ENCODE results near the gene PARK7.
"Not testable (repeated sequence)": the region's sequence is repeated elsewhere in the genome, so short reads cannot be mapped to it uniquely, and the experiment has no call there.

The PARK7 gene

DNA sequence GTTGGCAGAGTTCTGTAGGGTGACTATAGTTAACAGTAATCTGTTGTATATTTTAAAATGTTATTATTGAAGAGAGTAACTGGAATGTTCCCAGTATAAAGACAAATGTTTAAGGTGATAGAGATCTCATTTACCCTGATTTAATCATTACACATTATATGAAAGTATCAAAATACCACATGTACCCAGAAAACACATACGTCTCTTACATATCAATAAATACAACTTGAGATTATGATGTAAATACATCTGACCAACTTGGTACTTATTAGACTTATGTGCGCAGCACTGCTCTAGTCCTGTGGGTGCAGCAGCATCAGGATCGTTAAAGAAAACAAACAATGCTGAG is 670 bp upstream of the PARK7 start:
- H3K27me3 Mint-ChIP-seq: no peaks in the 10 kb centered on the region
- H3K4me3 Mint-ChIP-seq: peak overlapping the region; percentile 97
- H3K9me3 Mint-ChIP-seq: no peaks in the 10 kb centered on the region
- DNase-seq (ENCODE audit: low spot score in 2 of 2) (no peak), ATAC-seq (ENCODE audit: low read depth) (peak; percentile 18)
- H3K36me3 Mint-ChIP-seq: peaks cover 11% of the 10 kb centered on the region
- peak overlapping the region; percentile 94 for H3K27ac Mint-ChIP-seq
- H3K4me1 Mint-ChIP-seq: peaks cover 7% of the 10 kb centered on the region

DNA sequence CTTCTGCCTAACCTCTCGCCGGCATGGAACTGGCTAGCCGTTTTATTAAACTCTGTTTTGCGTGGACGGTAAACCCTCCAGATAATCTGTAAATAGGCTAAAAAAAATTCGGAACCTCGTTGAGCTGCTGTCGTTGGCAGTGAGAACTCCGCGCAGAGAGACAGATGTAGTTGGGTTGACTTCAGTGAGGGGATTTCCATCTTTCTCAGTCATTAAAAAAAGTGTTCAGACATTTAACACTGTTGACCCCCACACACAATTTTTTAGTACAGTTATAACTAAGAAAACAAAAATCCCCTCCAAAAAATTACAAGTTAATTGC is 464 bp downstream of the PARK7 start:
- Mint-ChIP-seq H3K9me3 (no peaks in the 10 kb centered on the region), H3K4me3 (peak overlapping the region; percentile 97), H3K27ac (peak overlapping the region; percentile 94), H3K4me1 (peaks cover 12% of the 10 kb centered on the region), H3K27me3 (no peaks in the 10 kb centered on the region), H3K36me3 (peaks cover 15% of the 10 kb centered on the region)
- DNase-seq (ENCODE audit: low spot score in 2 of 2): no peak
- peak; percentile 44 for ATAC-seq (ENCODE audit: low read depth)

GRCh38 chr1:7962636-7963377 is 1.3 kb downstream of the PARK7 start:
- peak overlapping the region; percentile 94 for H3K27ac Mint-ChIP-seq
- no peaks in the 10 kb centered on the region for H3K27me3 Mint-ChIP-seq
- H3K9me3 Mint-ChIP-seq: no peaks in the 10 kb centered on the region
- no peak for DNase-seq (ENCODE audit: low spot score in 2 of 2)
- peaks cover 18% of the 10 kb centered on the region for H3K36me3 Mint-ChIP-seq
- H3K4me1 Mint-ChIP-seq: peaks cover 15% of the 10 kb centered on the region
- ATAC-seq (ENCODE audit: low read depth): no peak
- peak overlapping the region; percentile 97 for H3K4me3 Mint-ChIP-seq

DNA sequence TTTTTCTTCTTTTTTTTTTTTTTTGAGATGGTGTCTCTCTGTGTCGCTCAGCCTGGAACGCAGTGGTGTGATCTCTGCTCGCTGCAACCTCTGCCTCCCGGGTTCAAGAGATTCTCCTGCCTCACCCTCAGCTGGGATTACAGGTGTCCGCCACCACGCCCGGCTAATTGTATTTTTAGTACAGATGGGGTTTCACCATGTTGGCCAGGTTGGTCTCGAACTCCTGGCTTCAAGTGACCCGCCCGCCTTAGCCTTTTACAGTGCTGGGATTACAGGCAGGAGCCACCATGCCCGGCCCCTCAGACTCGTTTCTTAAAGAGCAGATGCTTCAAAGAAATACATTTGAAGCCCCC is 1.8 kb downstream of the PARK7 start:
- H3K27me3 Mint-ChIP-seq; DNase-seq (ENCODE audit: low spot score in 2 of 2); H3K9me3 Mint-ChIP-seq; ATAC-seq (ENCODE audit: low read depth): not testable (repeated sequence)
- H3K4me3 Mint-ChIP-seq: peak overlapping the region; percentile 61
- H3K36me3 Mint-ChIP-seq: peaks cover 18% of the 10 kb centered on the region
- H3K4me1 Mint-ChIP-seq: peaks cover 15% of the 10 kb centered on the region
- peak overlapping the region; percentile 84 for H3K27ac Mint-ChIP-seq

GRCh38 chr1:7963841-7964240 is 2.3 kb downstream of the PARK7 start:
- not testable (repeated sequence) for ATAC-seq (ENCODE audit: low read depth); H3K9me3 Mint-ChIP-seq; DNase-seq (ENCODE audit: low spot score in 2 of 2); H3K27me3 Mint-ChIP-seq
- Mint-ChIP-seq H3K27ac (peak overlapping the region; percentile 84), H3K4me3 (peak overlapping the region; percentile 59), H3K36me3 (peaks cover 18% of the 10 kb centered on the region), H3K4me1 (peaks cover 16% of the 10 kb centered on the region)

DNA sequence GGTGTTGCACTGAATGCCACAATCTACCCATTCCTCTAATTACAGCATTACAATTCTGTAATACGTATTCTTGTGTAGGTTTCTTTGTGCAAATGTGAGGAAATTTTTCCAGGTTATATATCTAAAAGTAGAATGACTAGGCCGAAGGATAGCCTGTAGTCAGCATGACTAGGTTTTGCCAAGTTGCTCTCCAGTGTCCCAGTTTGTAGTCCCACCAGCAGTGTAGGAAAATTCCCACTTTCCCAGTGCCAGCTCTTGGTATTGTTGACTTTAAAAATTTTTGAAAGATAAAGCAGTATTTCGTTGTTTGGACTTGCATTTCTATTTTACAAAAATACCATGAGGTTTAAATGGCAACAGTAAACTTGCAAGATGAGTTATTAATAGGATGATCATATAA is 3.0 kb downstream of the PARK7 start:
- H3K36me3 Mint-ChIP-seq: peaks cover 20% of the 10 kb centered on the region
- no peak overlapping the region for H3K27ac Mint-ChIP-seq
- ATAC-seq (ENCODE audit: low read depth) (no peak), DNase-seq (ENCODE audit: low spot score in 2 of 2) (no peak)
- H3K27me3 Mint-ChIP-seq: no peaks in the 10 kb centered on the region
- H3K4me3 Mint-ChIP-seq: no peak overlapping the region
- H3K4me1 Mint-ChIP-seq: peaks cover 17% of the 10 kb centered on the region
- H3K9me3 Mint-ChIP-seq: no peaks in the 10 kb centered on the region

DNA sequence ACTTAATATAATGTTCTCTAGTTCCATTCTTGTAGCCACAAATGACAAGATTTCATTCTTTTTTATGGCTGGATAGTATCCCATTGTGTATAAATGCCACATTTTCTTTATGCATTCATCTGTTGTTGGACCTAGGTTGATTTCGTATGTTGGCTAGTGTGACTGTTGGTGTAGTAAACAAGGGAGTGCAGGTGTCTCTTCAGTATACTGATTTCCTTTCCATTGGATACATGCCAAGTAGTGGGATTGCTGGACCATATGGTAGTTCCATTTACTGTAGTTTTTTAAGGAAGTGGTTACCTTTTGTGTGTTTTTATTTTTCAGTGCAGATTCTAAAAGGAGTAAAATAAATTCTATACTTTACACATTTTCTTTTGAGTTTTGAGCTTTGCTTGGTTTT is 5.7 kb downstream of the PARK7 start:
- Mint-ChIP-seq H3K4me3 (no peak overlapping the region), H3K4me1 (peaks cover 14% of the 10 kb centered on the region), H3K27me3 (no peaks in the 10 kb centered on the region), H3K27ac (no peak overlapping the region), H3K9me3 (no peaks in the 10 kb centered on the region), H3K36me3 (peaks cover 29% of the 10 kb centered on the region)
- no peak for ATAC-seq (ENCODE audit: low read depth)
- no peak for DNase-seq (ENCODE audit: low spot score in 2 of 2)

DNA sequence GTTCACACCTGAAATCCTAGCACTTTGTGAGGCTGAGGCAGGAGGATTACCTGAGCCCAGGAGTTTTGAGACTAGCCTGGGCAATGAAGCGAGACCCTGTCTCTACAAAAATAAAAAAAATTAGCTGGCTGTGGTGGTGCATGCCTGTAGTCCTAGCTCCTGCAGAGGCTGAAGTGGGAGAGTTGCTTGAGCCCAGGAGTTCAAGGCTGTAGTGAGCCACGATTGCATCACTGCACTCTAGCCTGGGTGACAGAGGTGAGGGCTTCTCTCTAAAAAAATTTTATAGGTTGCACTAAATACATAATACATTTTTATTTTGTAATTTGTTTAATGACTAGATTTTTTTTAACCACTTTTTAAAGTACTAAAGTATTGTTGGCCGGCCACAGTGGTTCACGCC is 6.1 kb downstream of the PARK7 start:
- peaks cover 29% of the 10 kb centered on the region for H3K36me3 Mint-ChIP-seq
- DNase-seq (ENCODE audit: low spot score in 2 of 2) (no peak), ATAC-seq (ENCODE audit: low read depth) (no peak)
- H3K4me1 Mint-ChIP-seq: peaks cover 14% of the 10 kb centered on the region
- H3K9me3 Mint-ChIP-seq: no peaks in the 10 kb centered on the region
- no peak overlapping the region for H3K4me3 Mint-ChIP-seq
- H3K27me3 Mint-ChIP-seq: no peaks in the 10 kb centered on the region
- H3K27ac Mint-ChIP-seq: no peak overlapping the region

DNA sequence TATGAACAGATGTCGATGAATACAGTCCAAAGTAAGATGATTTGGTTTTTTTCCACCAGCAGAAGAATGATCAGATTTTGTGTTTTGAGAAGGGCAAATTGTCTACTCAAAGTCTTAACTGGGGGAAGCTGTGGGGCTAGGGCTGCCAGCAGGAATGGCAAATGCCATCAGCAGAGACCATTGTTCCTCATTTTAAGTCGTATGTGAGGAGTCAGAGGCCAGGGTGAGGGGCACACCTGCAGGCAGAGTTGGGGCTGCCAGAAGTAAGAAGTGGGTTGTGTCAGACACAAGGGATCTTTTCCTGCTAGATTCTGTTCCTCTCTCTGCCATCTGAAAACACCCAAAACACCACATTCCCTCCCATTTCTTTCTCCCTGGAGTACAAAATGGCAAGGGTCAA is 8.7 kb downstream of the PARK7 start:
- peaks cover 12% of the 10 kb centered on the region for H3K4me1 Mint-ChIP-seq
- H3K4me3 Mint-ChIP-seq: no peak overlapping the region
- peaks cover 28% of the 10 kb centered on the region for H3K36me3 Mint-ChIP-seq
- H3K9me3 Mint-ChIP-seq: no peaks in the 10 kb centered on the region
- H3K27me3 Mint-ChIP-seq: no peaks in the 10 kb centered on the region
- ATAC-seq (ENCODE audit: low read depth) (no peak), DNase-seq (ENCODE audit: low spot score in 2 of 2) (no peak)
- H3K27ac Mint-ChIP-seq: no peak overlapping the region

- Mint-ChIP-seq H3K4me3 (no peak overlapping the region), H3K36me3 (peaks cover 24% of the 10 kb centered on the region), H3K4me1 (peaks cover 12% of the 10 kb centered on the region), H3K27me3 (no peaks in the 10 kb centered on the region), H3K9me3 (no peaks in the 10 kb centered on the region), H3K27ac (no peak overlapping the region)
- DNase-seq (ENCODE audit: low spot score in 2 of 2) (no peak), ATAC-seq (ENCODE audit: low read depth) (no peak)
Observed at GRCh38 chr1:7971024-7971423, 9.5 kb downstream of the PARK7 start.

- Mint-ChIP-seq H3K4me1 (peaks cover 5% of the 10 kb centered on the region), H3K27me3 (no peaks in the 10 kb centered on the region), H3K27ac (no peak overlapping the region), H3K9me3 (no peaks in the 10 kb centered on the region), H3K36me3 (peaks cover 21% of the 10 kb centered on the region), H3K4me3 (no peak overlapping the region)
- no peak for DNase-seq (ENCODE audit: low spot score in 2 of 2)
- ATAC-seq (ENCODE audit: low read depth): no peak
Observed at GRCh38 chr1:7972285-7972684, 10.8 kb downstream of the PARK7 start.

GRCh38 chr1:7973086-7973485 is 11.6 kb downstream of the PARK7 start:
- Mint-ChIP-seq H3K27me3 (no peaks in the 10 kb centered on the region), H3K9me3 (no peaks in the 10 kb centered on the region), H3K36me3 (peaks cover 19% of the 10 kb centered on the region), H3K27ac (no peak overlapping the region), H3K4me3 (no peak overlapping the region), H3K4me1 (peaks cover 4% of the 10 kb centered on the region)
- DNase-seq (ENCODE audit: low spot score in 2 of 2) (no peak), ATAC-seq (ENCODE audit: low read depth) (no peak)

- Mint-ChIP-seq H3K9me3 (no peaks in the 10 kb centered on the region), H3K4me3 (no peak overlapping the region), H3K4me1 (peaks cover 2% of the 10 kb centered on the region), H3K27ac (peak overlapping the region; percentile 56), H3K36me3 (peaks cover 17% of the 10 kb centered on the region), H3K27me3 (no peaks in the 10 kb centered on the region)
- peak; percentile 11 to 26 for DNase-seq (ENCODE audit: low spot score in 2 of 2)
- ATAC-seq (ENCODE audit: low read depth): peak; percentile 68
Observed at GRCh38 chr1:7975212-7975865, 13.8 kb downstream of the PARK7 start.

GRCh38 chr1:7980984-7981383 is 19.5 kb downstream of the PARK7 start:
- no peak for DNase-seq (ENCODE audit: low spot score in 2 of 2)
- peaks cover 6% of the 10 kb centered on the region for H3K4me1 Mint-ChIP-seq
- no peak for ATAC-seq (ENCODE audit: low read depth)
- H3K27me3 Mint-ChIP-seq: no peaks in the 10 kb centered on the region
- H3K9me3 Mint-ChIP-seq: no peaks in the 10 kb centered on the region
- no peak overlapping the region for H3K27ac Mint-ChIP-seq
- no peak overlapping the region for H3K4me3 Mint-ChIP-seq
- H3K36me3 Mint-ChIP-seq: peaks cover 17% of the 10 kb centered on the region

Measured in memory B cell (primary cell).